Measurements from ENCODE around the gene CRLF2. TPM values are rescaled to one million over a fixed set of nuclear protein-coding genes. Genes with fewer than 3 reads are reported as not detected.
"Not testable (repeated sequence)": the region's sequence is repeated elsewhere in the genome, so short reads cannot be mapped to it uniquely, and the experiment has no call there.

The CRLF2 gene
- total RNA-seq, 4 donors from 2014 or later = 0.95 TPM; not detected in 3

GRCh38 chrX:1174609-1175545 lies 37.6 kb downstream of the CRLF2 start:
- intact Hi-C loops (cut with DNase I); H3K4me1 ChIP-seq; H3K27ac ChIP-seq; H3K27me3 ChIP-seq; H3K9me3 ChIP-seq; H3K4me3 ChIP-seq; DNase-seq; H3K36me3 ChIP-seq: not testable (repeated sequence)
- WGBS, 2 donors = 82 to 87% methylated on average over 11 to 12 of the region's 17 CpGs

GRCh38 chrX:1173435-1173834 lies 39.0 kb downstream of the CRLF2 start:
- WGBS, 2 donors = 65 to 67% methylated on average over 11 to 15 of the region's 22 CpGs
- intact Hi-C loops (cut with DNase I) = not testable (repeated sequence)

GRCh38 chrX:1172496-1172895 lies 40.0 kb downstream of the CRLF2 start:
- Histone ChIP-seq H3K4me3 (no peak overlapping the region), H3K27me3 (no peaks in the 10 kb centered on the region), H3K9me3 (no peaks in the 10 kb centered on the region), H3K36me3 (no peaks in the 10 kb centered on the region), H3K4me1 (no peaks in the 10 kb centered on the region), H3K27ac (no peak overlapping the region)
- WGBS, 2 donors = 30 to 31% methylated on average over 10 to 12 of the region's 13 CpGs
- intact Hi-C loops (cut with DNase I) = no loop called here
- no peak for TF ChIP-seq CTCF (IDR thresholded peaks at IDR 0.05)
- TF ChIP-seq POLR2A (IDR thresholded peaks at IDR 0.05) = no peak
- DNase-seq = no peak

More at GRCh38 chrX:1173435-1173834, 39.0 kb downstream of the CRLF2 start:
- H3K27ac ChIP-seq, H3K9me3 ChIP-seq, H3K4me3 ChIP-seq, DNase-seq, H3K36me3 ChIP-seq, H3K27me3 ChIP-seq, H3K4me1 ChIP-seq: not testable (repeated sequence)

GRCh38 chrX:1171915-1172314 lies 40.5 kb downstream of the CRLF2 start:
- DNase-seq; H3K27ac ChIP-seq; H3K27me3 ChIP-seq; H3K36me3 ChIP-seq; H3K4me1 ChIP-seq; H3K9me3 ChIP-seq; H3K4me3 ChIP-seq; intact Hi-C loops (cut with DNase I): not testable (repeated sequence)
- WGBS, 2 donors = 70 to 80% methylated on average over 9 to 13 of the region's 13 CpGs

DNA sequence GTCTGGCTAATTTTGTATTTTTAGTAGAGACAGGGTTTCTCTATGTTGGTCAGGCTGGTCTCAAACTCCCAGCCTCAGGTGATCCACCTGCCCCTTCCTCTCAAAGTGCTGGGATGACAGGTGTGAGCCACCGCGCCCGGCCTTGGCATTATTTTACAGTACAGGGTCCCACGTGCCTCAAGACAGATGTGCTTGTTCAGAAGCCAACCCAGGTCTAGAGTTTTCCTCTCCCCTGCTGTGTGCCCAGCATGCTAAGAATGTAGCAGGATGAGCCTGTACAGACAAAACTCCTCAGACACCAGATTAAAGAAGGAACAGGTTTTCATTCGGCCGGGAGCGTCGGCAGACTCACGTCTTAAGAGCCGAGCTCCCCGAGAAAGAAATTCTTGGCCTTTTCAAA lies 42.2 kb downstream of the CRLF2 start:
- Histone ChIP-seq H3K4me1 (peaks cover 0 to 4% (median 0%) of the 10 kb centered on the region in 3 donors), H3K27ac (no peak overlapping the region), H3K9me3 (no peaks in the 10 kb centered on the region), H3K36me3 (no peaks in the 10 kb centered on the region), H3K27me3 (no peaks in the 10 kb centered on the region), H3K4me3 (no peak overlapping the region)
- 54 to 71% methylated on average over 7 to 11 of the region's 11 CpGs for WGBS, 2 donors
- DNase-seq = no peak
- no peak for TF ChIP-seq POLR2A (IDR thresholded peaks at IDR 0.05)
- no peak for TF ChIP-seq CTCF (IDR thresholded peaks at IDR 0.05)
- intact Hi-C loops (cut with DNase I) = no loop called here

GRCh38 chrX:1169189-1169588 lies 43.3 kb downstream of the CRLF2 start:
- Histone ChIP-seq H3K9me3 (no peaks in the 10 kb centered on the region), H3K4me1 (peaks cover 0 to 4% (median 0%) of the 10 kb centered on the region in 3 donors), H3K4me3 (no peak overlapping the region), H3K27me3 (peaks cover 0 to 7% (median 0%) of the 10 kb centered on the region in 4 donors), H3K36me3 (no peaks in the 10 kb centered on the region), H3K27ac (no peak overlapping the region)
- WGBS, 2 donors = 63 to 67% methylated on average over 6 to 7 of the region's 7 CpGs
- no peak for TF ChIP-seq CTCF (IDR thresholded peaks at IDR 0.05)
- TF ChIP-seq POLR2A (IDR thresholded peaks at IDR 0.05) = no peak
- DNase-seq = no peak
- intact Hi-C loops (cut with DNase I) = no loop called here

All from esophagus squamous epithelium (tissue), 5 donors.